Cardiac fibroblast (primary cell): ENCODE measurements around the gene TIGD1.

ENCODE experiments used
- DNase-seq, 2 donors: peaks; one replicate each; pipeline versions ENCODE4 v3.0.0 to v3.0.0-alpha.2; 2010; ENCODE audit warnings: low read depth in 2 of 2
- H3K4me3 ChIP-seq, 2 donors: replicated peaks in 1 of 2; 1 replicate in 1 of 2; 2 replicates in 1 of 2; pipeline ENCODE4 v1.5.1; 2011; ENCODE audit warnings: low read depth in 2 of 2, low read length in 2 of 2, mild to moderate bottlenecking in 2 of 2, moderate library complexity in 1 of 2
- TF ChIP-seq, protein P1 (sequence below): IDR thresholded peaks from one replicate; pipeline ENCODE4 v1.5.1; 2011; ENCODE audit warnings: low read depth, mild to moderate bottlenecking, low read length, inconsistent platforms

The TIGD1 gene

DNA sequence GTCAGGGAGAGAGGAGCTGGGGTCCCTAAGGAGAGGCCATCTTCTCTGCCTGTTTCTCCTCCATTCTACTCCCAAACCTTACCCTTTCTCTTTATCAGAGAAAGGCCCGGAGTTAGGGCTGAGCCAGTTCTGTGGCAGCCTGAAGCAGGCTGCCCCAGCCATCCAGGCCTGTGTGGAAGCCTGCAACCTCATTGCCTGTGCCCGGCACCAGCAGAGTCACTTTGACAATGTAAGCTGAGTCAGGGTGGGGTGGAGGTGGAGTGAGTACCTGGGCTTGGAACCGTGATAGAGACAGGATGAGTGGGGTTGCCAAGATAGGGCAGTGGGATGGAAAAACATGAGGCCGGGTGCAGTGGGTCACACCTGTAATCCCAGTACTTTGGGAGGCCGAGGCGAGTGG, 5.7 kb downstream of the TIGD1 start:
- no peak for DNase-seq
- TF ChIP-seq, protein P1, sequence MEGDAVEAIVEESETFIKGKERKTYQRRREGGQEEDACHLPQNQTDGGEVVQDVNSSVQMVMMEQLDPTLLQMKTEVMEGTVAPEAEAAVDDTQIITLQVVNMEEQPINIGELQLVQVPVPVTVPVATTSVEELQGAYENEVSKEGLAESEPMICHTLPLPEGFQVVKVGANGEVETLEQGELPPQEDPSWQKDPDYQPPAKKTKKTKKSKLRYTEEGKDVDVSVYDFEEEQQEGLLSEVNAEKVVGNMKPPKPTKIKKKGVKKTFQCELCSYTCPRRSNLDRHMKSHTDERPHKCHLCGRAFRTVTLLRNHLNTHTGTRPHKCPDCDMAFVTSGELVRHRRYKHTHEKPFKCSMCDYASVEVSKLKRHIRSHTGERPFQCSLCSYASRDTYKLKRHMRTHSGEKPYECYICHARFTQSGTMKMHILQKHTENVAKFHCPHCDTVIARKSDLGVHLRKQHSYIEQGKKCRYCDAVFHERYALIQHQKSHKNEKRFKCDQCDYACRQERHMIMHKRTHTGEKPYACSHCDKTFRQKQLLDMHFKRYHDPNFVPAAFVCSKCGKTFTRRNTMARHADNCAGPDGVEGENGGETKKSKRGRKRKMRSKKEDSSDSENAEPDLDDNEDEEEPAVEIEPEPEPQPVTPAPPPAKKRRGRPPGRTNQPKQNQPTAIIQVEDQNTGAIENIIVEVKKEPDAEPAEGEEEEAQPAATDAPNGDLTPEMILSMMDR = no peak
- no peak overlapping the region for H3K4me3 ChIP-seq

DNA sequence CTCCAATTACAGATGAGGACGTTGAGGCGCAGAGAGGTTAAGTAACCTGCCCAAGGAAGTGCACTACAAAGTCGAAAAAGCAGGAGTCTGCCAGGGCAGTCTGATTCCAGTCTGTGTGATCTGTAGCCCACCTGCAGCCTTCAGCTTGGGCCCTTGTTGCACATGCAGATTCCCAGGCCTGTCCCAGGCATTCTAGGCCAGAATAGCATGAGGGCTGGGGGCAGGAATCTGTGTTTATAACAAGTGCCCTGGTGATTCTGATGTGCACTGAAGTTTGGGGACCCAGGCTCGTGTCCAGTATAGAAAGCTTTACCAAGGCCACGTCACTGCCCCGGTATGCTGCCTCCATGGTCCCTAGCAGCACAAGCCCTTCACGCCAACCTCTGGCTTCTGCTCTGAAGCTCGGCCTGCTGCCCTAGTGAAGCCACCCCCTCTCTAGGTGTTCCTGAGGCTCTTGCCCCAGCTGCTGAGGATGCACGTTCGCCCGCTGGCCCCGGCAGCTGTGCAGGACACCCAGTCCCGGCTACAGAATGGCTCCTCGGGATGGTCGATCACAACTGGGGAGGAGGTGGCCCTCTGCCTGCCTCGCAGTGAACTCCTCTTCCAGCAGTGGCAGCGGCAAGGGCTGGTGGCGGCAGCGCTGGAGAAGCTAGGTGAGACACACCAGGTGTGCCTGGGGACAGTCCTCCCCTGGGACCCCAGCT, 6.3 kb downstream of the TIGD1 start:
- no peak for DNase-seq
- TF ChIP-seq, protein P1 = no peak
- H3K4me3 ChIP-seq = no peak overlapping the region

DNA sequence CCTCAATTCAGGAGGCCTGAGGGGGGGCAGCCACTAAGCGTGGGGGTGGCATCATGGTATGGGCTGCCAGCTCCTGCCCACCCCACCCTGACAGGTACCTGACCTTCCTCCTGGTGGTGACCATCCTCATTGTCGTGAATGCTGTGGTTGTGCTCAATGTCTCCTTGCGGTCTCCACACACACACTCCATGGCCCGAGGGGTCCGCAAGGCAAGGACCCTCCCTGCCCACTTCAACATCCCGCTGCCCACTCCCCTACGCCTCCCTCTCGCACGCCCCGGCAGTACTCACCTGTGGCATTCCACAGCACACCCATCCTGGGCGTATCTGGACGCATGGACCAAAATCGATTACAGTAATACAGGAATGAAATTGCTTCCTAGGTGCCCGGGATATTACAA, 6.9 kb downstream of the TIGD1 start:
- H3K4me3 ChIP-seq = no peak overlapping the region
- TF ChIP-seq, protein P1 = no peak
- DNase-seq = no peak

DNA sequence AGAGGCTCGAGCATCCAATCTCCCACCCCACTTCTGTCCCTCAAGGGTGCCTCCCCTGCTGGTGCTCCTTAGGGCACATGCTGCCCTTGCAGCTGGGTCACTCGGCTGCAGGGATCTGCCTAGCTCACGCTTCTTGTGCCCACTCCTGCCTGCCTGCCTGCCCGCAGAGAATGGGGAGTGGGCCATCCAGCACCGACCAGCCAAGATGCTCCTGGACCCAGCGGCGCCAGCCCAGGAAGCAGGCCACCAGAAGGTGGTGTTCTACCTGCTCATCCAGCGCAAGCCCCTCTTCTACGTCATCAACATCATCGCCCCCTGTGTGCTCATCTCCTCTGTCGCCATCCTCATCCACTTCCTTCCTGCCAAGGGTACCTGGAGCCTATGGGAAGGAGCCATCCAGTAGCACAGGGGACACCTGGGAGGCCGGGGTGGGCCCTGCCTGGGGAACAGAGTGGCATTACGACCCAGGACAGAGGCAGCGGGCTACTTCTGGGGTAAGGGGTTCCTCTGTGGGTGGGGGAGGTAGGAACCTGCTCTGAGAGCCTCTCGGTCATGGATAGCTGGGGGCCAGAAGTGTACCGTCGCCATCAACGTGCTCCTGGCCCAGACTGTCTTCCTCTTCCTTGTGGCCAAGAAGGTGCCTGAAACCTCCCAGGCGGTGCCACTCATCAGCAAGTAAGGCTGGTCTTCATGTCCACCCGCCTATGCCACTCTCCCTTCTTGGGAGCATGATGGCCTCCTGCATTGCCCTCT, 7.5 kb downstream of the TIGD1 start:
- H3K4me3 ChIP-seq = no peak overlapping the region
- TF ChIP-seq, protein P1 = no peak
- no peak for DNase-seq

DNA sequence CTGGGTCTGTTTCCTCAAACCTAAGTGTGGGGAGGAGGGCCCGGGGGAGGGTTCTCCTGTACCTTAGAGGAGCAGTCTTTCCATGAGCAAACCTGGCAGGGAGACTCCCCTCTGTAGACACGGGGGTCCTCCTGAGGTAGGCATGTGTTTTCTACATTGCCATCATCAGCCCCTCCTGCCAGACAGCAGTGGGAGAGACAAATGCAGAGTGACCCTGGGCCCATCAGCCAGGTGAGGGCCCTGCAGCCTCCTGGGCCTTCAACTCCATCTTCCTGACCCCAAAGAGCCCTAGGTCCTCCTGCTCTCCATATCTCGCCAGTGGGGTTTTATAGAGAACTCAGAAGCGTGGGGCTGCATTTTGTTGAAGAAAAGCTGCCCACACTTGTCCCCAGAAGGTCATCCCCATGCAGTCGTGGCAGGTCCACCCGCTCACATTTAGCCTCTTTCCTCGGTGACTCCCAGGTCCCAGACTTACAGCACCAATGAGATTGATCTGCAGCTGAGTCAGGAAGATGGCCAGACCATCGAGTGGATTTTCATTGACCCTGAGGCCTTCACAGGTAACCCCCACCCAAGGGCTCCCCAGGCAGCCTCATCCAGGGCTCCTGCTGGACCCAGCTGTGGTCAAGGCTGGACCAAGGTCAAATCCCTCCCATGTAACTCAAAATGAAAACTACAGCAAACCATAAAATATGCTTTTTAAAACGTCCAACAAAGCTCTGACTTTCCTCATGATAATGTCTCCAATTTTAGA, 8.2 kb downstream of the TIGD1 start:
- TF ChIP-seq, protein P1 = no peak
- DNase-seq = no peak
- H3K4me3 ChIP-seq = no peak overlapping the region

DNA sequence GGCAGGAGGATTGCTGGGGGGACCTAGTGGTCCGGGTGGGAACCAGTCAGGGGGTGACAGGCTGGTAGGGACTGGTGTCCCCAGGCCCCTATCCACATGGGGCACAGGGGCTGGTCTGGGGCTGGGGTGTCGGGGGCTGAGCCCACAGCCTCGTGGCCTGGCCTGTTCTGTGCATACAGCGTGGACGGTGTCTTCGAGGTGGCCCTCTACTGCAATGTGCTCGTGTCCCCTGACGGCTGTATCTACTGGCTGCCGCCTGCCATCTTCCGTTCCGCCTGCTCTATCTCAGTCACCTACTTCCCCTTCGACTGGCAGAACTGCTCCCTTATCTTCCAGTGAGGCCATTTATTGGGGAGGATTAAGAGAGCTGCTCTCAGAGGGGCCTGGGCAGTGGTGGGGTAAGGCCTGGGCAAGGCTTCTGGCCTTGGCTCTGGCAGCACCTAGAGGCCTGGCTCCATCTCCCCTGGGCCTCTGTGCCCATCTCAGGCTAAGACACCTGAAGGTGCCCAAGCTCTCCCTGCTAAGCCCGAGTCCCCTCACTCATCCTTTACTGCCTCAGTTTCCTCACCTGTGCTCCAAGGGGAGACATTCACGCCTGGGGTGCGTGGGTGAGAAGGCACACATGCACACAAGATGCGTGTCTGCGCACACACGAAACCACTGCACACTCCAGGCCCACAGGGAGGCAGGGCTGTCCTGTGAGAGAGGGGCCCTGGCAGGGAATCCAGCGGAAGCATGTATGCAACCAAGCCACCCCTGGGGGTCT, 9.0 kb downstream of the TIGD1 start:
- TF ChIP-seq, protein P1 = no peak
- DNase-seq = no peak
- no peak overlapping the region for H3K4me3 ChIP-seq
